Measurements from ENCODE around the gene ARVCF.

ARVCF gene

GRCh38 chr22:19973551-19974267, 42.9 kb downstream of the ARVCF start:
- in situ Hi-C loops (cut with MboI; ENCODE audit: low pct_unique_long_range_greater_than_20kb, low sequenced_read_pairs, unreplicated experiment): loop anchor here (25.0 kb wide), 2 partner anchors 111 to 314 kb away; partner anchors contain the start of genes GNB1L and RTL10
- no peak for DNase-seq (ENCODE audit: low spot score)
- no peak for TF ChIP-seq CTCF (IDR thresholded peaks at IDR 0.05; ENCODE audit: extremely low read depth, insufficient read depth, missing control alignments)

GRCh38 chr22:19972652-19973550, 43.7 kb downstream of the ARVCF start:
- DNase-seq (ENCODE audit: low spot score): no peak
- in situ Hi-C loops (cut with MboI; ENCODE audit: low pct_unique_long_range_greater_than_20kb, low sequenced_read_pairs, unreplicated experiment): loop anchor here (25.0 kb wide), 2 partner anchors 111 to 314 kb away; partner anchors contain the start of genes GNB1L and RTL10
- no peak for TF ChIP-seq CTCF (IDR thresholded peaks at IDR 0.05; ENCODE audit: extremely low read depth, insufficient read depth, missing control alignments)

GRCh38 chr22:19972251-19972650, 44.4 kb downstream of the ARVCF start:
- in situ Hi-C loops (cut with MboI; ENCODE audit: low pct_unique_long_range_greater_than_20kb, low sequenced_read_pairs, unreplicated experiment): loop anchor here (25.0 kb wide), 2 partner anchors 110 to 315 kb away; partner anchors contain the start of genes GNB1L and RTL10
- no peak for DNase-seq (ENCODE audit: low spot score)
- TF ChIP-seq CTCF (IDR thresholded peaks at IDR 0.05; ENCODE audit: extremely low read depth, insufficient read depth, missing control alignments): no peak

GRCh38 chr22:19971276-19972124, 45.1 kb downstream of the ARVCF start:
- DNase-seq (ENCODE audit: low spot score): no peak
- peak; percentile 4 for TF ChIP-seq CTCF (IDR thresholded peaks at IDR 0.05; ENCODE audit: extremely low read depth, insufficient read depth, missing control alignments)
- in situ Hi-C loops (cut with MboI; ENCODE audit: low pct_unique_long_range_greater_than_20kb, low sequenced_read_pairs, unreplicated experiment): loop anchor here (25.0 kb wide), 2 partner anchors 109 to 316 kb away; partner anchors contain the start of genes GNB1L and RTL10

GRCh38 chr22:19970479-19971275, 45.9 kb downstream of the ARVCF start:
- peak; percentile 92 for DNase-seq (ENCODE audit: low spot score)
- TF ChIP-seq CTCF (IDR thresholded peaks at IDR 0.05; ENCODE audit: extremely low read depth, insufficient read depth, missing control alignments): peak; percentile 98
- in situ Hi-C loops (cut with MboI; ENCODE audit: low pct_unique_long_range_greater_than_20kb, low sequenced_read_pairs, unreplicated experiment): loop anchor here (25.0 kb wide), 2 partner anchors 108 to 317 kb away; partner anchors contain the start of genes GNB1L and RTL10
